Effector CD8-positive, alpha-beta T cell (primary cell): ENCODE measurements around the gene KCNAB1.

ENCODE experiments used
- DNase-seq: peaks from one replicate; lab custom pipeline; 2025; lab: John Stamatoyannopoulos, UW

The KCNAB1 gene

DNA sequence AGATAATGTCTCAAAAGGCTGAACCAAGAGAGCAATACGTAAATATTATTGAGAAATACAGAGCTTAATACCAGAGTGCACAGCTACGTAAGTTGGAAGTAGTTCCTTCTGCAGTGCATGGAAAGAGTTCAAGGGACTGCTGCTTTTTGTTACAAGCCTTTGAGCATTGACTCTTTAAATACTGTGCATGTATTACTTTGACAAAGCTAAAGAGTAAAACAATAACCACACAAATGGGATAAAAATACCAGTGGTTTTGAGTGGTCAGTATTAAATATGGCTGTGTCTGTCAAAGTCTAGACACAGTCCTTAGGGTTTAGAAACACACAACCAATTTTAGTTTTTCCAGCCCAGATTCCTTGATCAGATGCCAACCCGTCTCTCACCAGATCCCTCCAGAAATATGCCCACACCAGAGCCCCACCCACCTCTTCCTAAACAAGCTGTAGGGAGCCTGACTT lies 372.5 kb downstream of the KCNAB1 start:
- DNase-seq = no peak

DNA sequence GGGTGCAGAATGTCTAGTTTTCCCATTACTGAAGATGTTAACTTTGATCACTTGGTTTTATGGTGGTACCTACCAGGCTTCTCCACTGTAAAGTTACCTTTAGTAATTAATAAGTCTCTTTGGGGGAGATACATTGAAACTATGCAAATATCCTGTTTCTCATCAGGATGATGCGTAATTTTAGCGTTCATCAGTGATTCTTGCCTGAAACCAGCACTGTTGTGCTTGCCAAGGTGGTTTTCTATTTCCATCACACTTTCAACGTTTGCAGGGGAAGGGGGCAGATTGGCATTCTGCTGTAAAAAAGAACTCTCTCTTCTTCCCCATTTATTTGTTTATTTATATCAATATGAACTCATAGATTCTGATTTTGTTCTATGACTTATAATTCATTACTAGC lies 373.5 kb downstream of the KCNAB1 start:
- DNase-seq = no peak

DNA sequence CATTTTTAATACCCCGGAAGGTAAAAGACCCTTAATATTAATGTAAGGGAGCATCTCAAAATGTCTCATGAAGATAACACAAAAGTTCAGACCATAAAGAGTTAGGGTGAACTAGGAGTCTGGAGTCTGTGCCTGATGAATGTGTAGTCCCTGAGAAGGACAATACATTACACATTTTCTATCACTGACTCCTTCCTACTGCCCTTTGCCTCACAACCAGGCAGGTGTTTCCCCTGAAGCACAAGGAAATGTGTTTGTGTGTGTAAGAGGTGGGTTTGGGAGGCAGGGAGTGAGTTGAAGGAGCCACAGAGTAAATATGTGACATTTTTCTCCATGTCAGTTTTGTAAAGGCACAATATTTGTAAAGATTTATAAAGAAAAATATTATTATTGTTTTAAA lies 375.4 kb downstream of the KCNAB1 start:
- no peak for DNase-seq

DNA sequence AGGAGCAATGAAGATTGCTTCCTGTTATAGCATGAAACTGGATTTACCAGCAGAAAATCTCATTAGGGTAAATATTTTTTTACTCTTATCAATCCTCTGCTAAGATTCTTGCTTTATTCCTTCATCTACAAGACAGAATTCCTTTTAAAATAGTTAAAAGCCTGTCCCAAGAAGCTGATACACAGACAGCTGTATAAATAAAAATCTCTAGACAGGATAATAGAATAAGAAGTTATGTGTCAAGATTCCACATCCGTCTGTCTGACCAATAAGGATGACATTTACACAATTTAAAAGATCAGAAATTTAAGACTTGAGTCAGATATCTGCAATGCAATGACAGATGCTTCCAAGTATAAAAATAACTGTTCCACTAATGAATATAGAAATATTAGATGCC lies 376.9 kb downstream of the KCNAB1 start:
- DNase-seq = no peak

DNA sequence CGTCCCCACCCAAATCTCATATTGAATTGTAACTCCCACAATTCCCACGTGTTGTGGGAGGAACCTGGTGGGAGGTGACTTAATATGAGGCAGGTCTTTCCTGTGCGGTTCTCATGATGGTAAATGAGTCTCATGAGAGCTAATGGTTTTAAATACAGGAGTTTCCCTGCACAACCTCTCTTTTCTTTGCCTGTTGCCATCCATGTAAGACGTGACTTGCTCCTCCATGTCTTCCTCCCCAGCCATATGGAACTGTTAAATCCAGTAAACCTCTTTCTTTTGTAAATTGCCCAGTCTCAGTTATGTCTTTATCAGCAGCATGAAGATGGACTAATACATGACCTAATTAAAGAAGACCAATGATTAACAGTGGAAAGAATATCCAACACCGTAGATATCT lies 377.9 kb downstream of the KCNAB1 start:
- DNase-seq = no peak

DNA sequence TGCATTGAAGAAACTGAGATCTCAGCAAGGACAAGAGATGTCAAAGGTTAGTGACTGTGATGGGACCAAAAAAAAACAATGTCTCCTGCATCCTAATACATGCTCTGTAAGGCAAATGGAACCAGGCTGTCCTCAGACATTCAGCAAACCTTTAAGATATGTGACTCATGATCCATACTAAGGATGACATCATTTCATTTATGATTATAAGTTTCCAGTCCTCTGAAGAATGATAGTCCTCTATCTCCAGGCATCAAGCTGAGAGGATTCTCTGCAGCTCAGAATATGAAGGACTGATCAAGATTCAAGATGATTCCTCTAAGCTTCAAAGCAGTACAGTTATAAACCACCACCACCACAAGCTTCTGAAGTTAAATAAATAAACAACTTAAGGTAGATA lies 386.9 kb downstream of the KCNAB1 start:
- no peak for DNase-seq

DNA sequence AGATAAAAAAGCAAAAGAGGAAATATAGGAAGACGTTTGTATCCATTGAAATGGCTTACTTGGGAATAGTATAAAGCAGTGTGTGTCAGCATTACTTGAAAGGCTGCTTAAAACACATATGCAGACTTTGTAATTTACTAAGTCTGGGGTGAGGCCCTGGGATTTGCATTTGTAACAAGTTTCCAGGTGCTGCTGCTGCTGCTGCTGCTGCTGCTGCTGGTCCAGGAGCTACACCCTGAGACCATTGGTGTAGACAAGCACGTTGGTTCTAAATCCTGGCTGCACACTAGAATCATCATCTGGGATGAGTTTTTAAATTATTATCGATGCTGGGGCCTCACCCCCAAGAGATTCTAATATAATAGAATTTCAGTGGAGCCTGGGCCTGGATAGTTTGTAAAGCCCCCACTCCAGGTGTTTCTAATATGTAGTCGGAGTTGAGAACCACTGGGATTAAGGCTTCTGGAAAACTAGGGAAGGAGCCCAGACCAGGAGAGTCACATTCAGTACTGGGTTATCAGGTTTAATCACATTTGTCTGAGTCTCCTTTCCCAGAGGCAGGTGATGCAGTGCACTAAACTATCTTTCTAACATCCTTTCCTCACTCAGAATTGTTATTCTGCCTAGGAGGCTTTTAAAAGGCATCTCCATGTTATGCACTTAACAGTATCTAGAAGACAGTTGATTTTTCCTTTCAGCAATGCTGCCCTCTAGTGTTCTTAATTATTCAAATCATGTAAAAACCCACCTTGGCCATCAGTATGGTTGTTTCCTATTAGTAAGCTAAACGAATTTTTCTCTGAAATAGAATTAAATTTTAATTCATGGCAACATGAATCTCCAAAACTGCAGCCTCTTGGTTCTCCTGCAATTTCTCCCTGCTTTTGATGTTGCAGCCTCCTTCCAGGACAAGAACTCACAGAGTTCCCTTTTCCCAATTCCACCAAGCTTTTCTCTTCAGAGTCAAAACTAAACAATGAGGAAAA lies 389.1 kb downstream of the KCNAB1 start:
- no peak for DNase-seq

DNA sequence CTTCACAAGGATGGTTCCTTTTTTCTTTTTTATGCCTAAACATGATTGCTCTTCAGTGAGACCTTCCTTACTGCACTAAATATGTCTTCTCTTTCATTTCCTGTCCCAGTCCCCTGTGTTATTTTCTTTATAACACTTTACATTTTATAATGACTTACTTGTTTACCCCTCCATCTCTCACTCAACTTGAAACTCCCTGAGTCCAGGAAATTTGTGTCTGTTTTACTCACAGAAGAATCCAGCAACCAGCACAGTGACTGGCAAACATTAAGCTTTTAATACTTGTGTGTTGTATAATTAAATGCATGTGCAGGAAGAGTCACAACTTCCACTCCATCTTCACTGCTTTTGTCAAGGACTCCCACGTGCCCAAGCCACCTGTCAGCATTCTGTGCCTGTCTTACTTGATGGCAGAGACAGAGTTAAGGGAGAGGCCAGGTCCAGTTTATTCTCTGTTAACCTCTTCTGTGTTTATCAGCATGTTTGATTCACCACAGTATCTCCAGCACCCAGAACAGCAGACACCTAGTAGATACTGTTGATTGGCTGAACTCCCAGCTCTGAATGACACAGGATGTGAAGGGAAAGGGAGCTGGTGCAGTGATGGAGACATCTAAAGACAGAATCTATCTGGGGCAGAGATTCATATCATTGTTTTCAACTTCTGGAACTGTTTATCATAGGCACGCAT lies 391.8 kb downstream of the KCNAB1 start:
- no peak for DNase-seq

DNA sequence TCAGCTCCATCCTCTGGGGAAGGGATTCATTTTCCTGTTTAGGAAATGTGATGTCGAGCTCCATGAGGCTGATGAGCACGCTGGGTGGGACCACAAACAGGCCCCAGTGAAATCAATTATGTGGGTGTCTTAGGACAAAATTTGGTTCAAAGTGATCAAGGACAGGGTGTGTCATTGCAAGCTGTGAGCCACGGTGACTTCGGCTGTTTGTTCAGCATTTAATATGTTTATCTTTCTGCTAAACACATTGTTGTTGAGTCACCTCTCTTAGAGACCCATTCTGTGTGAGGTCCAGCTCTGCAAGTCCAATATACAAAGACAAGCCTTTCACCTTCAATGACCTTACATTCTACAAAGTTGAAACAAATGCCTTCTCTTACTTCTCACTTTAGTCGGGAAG lies 393.2 kb downstream of the KCNAB1 start:
- no peak for DNase-seq

DNA sequence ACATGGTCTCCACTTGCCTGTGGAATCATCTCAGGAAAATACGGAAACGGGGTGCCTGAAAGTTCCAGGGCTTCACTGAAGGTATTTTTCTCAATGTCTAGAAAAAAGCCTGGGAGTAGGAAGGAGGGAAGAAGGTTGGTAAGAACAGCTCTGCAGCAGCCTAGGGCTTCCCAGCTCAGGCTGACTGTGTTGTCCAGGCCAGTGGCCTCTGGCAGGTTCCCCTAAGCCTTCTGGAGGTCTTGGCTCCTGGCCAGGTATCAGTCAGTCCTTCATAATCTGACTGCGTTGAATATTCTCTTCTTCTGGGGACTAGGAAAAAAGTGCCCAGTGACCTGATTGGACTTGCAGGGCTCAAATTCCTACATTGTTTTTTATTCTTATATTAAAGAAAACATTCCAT lies 395.9 kb downstream of the KCNAB1 start:
- no peak for DNase-seq

DNA sequence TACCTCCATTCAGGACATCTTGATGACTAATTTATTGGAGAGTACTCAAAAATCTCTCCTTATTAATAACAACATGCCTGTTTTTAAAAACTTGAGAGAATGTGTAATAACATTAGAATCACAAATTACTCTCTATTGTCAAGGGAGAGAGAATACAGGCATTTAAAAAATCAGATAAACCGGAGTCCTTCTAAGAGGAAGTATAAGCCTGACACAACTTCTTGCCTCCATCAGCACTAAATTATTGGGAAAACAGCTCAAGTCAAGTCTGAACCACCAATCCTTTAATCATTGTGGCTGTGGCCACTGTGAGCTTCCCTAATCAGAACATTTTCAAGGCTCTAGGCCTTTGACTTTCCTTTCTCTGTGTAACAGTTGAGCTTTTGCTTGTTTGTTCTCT lies 396.6 kb downstream of the KCNAB1 start:
- no peak for DNase-seq

DNA sequence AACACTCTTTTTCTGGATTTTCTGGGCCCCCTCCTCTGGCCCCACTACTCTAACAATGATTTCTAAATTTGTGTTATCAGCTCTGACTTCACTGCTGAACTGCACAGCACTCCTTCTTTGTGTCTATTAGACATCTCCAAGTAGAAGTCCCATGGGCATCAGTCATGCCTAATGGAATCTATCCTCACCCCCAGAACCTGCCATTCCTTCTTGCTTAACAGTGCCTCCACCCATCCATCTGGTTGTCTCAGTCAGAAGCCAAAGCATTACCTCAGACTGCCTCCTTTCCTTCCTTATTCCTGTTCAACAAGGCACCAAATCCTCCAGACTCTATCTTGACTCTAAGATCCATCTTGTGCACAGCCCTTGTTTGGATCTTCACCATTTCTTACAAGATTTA lies 398.3 kb downstream of the KCNAB1 start:
- DNase-seq = no peak

DNA sequence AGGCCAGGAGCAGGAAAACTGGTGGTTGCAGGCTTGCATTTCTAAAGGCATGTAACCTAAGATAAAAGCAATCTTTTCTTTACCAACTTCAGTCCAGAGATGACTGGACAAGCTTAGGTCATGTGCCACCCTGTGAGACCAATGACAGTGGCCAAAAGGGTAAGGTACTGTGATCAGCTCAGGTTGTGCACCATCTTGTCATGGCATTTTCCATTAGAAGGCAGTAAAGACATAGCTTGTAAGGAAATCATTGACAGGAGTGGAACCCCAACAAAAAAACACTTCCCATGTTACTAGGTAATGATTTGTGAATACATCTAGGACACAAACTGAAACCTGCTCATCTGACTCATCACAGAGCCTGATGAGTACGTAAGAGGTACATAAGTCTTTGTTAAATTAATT lies 399.4 kb downstream of the KCNAB1 start:
- DNase-seq = no peak

DNA sequence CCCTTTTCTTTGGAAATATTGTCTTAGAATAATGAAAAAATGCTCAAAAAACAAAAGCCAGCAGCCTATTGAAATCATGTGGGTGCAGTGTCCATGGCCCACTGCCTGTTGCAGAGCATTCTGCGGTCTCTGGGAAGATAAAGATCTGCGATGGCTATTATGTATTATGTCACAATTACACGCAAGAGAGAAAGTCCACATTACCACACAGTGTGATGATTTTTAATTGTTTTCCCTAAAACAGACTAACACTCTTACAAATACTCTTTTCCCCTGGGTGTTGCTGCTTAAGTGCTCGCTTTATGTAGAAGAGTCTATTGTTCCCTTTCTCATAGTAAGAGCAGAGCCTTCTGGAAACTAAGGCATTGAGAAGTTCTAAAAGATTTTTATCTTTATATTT lies 402.3 kb downstream of the KCNAB1 start:
- no peak for DNase-seq

DNA sequence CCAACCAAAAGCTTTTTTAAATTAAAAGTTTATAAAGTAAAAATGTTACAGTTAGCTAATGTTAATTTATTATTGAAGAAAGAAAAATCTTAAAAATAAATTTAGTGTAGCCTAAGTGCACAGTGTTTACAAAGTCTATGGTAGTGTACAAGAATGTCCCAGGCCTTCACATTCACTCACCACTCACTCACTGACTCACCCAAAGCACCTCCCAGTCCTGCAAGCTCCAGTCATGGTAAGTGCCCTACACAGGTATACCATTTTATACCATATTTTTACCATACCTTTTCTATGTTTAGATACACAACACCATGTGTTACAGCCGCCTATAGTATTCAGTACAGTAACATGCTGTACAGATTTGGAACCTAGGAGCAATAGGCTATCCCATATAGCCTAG lies 405.4 kb downstream of the KCNAB1 start:
- no peak for DNase-seq

DNA sequence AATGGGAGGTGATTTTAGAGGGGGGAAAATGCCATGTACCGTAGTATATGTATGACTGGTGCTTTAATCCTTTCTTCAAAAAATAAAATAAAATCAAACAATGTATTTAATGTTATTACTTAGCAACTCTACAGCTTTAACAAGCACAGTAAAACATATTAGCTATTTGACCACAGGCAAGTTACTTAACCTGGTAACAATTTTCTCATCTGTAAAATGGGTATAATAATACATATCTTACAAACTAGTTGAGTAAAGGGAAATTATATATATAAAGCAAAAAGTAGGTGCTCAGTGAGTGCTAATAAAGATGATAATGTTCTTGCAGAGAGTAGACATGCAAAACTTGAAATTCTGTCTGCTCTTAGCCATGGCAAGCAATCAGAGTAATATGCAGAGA lies 406.7 kb downstream of the KCNAB1 start:
- no peak for DNase-seq

DNA sequence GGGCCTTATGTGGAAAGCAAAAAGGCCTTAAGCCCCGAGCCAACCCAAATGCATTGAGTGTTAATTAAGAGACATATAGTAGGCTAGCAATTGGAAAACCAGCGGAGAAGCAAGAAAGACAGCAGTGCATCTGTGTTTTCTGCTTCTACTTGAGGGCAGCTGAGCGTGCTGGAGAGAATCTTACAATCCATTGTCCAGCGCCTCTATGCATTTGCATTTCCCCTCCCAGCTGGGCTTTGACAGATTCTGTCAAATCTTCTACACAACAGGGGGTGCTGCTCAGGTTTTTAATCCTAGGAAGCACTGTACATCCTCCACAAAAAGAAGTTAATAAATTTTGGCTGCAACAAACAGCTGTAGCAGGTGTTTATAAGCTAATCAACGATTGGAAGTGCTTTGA lies 410.6 kb downstream of the KCNAB1 start:
- no peak for DNase-seq

DNA sequence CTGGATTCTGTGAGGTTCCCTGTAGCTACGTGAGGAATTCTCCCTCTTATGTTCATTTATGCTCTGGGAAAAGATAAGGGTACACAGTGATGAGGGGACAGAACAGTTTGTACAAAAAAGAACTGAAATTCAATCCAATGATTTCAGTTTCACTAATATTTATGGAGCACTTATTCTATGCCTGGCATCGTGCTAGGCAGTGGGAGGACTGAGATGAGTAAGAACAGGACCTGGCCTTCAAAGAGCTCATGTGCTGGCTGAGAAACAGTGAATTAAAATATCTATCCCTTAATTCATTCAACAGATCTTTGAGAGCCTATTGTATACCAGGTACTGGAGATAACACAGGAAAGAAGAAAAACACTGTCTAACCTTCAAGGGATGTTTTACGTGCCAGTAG lies 412.4 kb downstream of the KCNAB1 start:
- no peak for DNase-seq

DNA sequence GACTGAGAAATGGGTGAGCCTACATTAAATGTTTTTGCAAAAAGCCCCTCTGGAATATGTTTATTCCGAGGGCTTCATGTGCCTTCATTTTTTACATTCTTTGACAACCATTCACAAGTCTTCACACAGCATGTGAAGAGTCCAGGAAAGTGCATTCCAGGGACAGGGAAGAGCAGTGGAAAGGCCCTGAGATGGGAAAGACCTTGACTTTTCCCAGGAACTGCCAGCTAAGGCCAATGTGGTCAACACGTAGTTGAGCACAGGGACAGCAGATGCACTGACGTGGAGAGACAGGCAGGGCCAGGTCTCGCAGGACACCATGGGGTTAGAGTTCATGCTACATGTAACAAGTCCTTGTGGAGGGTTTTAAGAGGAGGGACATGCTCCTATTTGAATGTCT lies 412.8 kb downstream of the KCNAB1 start:
- DNase-seq = no peak

DNA sequence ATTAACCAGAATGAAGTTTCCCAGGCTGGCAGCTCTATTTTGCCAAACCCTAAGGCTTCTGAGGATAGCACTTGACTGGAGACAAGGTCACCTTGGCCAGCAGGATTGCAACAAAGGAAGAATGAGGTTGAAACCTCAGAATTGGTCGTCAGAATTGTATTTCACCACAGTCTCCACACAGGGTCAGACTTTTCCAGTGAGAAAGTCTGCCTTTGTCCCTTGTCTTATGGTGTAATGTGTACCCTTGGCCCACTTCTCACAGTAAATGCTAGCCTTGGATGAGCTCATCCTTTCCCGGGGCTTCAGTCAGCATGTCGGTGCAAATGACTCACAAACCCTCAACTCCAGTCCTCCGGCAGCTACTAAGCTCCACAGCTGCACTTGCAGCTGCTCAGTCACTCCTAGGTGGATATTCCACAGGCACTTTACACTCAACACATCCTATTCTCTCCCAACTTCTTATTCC lies 414.8 kb downstream of the KCNAB1 start:
- DNase-seq = no peak

DNA sequence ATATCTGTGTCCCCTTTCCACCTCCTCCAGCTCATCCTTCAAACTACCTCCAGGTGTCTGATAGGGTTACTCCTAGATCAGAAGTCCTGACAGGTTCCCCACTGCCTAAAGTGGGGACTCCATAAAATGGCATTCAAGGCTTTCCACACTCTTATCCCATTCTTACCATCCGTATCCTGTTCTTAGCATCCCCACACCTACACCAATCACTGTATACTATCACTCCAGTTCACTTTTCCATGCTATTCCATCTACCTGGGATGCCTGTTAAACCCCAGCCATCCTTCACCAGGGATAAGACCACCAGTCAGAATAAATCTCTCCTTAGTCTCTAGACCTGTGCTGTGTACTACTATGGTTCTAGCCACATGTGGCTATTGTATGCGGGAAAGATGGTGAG lies 415.4 kb downstream of the KCNAB1 start:
- DNase-seq = no peak

DNA sequence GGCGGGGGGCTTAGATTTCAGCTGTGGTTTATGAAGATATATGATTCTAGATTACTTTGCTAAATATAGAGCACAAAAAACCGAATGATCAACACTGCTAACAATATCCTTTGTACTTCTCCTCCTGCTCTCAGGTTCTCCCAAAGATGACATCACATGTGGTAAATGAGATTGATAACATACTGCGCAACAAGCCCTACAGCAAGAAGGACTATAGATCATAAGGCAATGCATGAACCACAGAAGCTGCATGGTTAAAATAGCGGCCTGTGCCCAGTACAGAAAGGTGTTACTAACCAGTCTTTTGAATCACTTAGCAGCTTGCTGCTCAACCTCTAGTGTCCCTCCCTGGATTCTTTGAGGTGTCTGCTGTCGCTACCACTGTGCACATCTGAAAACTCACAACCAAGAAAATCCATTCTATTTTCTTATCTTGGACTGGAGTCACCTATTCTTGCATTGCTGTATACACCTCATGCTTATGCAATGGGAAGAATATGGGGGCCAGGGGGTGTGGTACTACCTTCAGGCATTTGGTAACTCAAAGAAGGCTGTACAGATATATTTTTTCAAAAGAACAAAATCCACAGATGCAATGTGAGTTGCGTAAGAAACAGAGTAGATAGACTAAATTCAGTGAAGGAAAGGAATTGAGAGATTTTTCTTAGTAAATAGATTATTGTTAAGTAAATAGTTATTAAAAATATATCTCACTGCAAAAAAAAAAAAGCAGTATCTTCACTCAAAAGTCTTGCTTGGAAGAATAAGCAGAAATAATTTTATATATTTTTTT lies 416.3 kb downstream of the KCNAB1 start:
- no peak for DNase-seq
